Measurements from ENCODE around the gene MANEA.

- TF ChIP-seq CTCF (optimal IDR thresholded peaks at IDR 0.05 in 1 of 3, IDR thresholded peaks at IDR 0.05 in 1 of 3, conservative IDR thresholded peaks at IDR 0.05 in 1 of 3; ENCODE audit: extremely low read depth in 1 of 3, insufficient read depth in 2 of 3, low read length in 3 of 3) (no peak), EZH2 (IDR thresholded peaks at IDR 0.05; ENCODE audit: low read length) (no peak)
Measured at GRCh38 chr6:95593025-95593424, 15.7 kb downstream of the MANEA start.

Measured in keratinocyte (primary cell).